OCI-LY3 (cell line): Measurements from ENCODE around the gene CAMTA1.

Experiments used
- H2AFZ ChIP-seq: fragments of 200-600, 300-600 bp; shearing (Covaris generic); 2 replicates; pipeline ENCODE4 v1.6.0; 2014; ENCODE audit warnings: antibody characterized with exemption, low read depth, low read length
- H3K27ac ChIP-seq: fragments of 200-600, 300-600 bp; sonication (generic); 2 replicates; pipeline ENCODE4 v1.5.1; 2014; ENCODE audit warnings: mild to moderate bottlenecking, low read length, moderate library complexity, mixed read lengths
- H3K27me3 ChIP-seq: fragments of 200-600, 300-600 bp; sonication (generic); 2 replicates; pipeline ENCODE4 v1.6.1; 2014; ENCODE audit warnings: low read depth, low read length, mixed read lengths
- H3K36me3 ChIP-seq: fragments of 200-600, 300-600 bp; sonication (generic); replicated peaks from 2 replicates; pipeline ENCODE3; 2014; ENCODE audit warnings: low read depth, low read length, mixed read lengths
- H3K4me1 ChIP-seq: fragments of 300-600, 200-600 bp; sonication (generic); 2 replicates; pipeline ENCODE4 v1.6.1; 2014; ENCODE audit warnings: low read length, mixed read lengths
- H3K4me2 ChIP-seq: fragments of 200-600, 300-600 bp; sonication (generic); 2 replicates; pipeline ENCODE4 v1.6.1; 2014; ENCODE audit warnings: low read length, mixed read lengths
- H3K4me3 ChIP-seq: fragments of 300-600, 200-600 bp; sonication (generic); 2 replicates; pipeline ENCODE4 v1.5.1; 2014; ENCODE audit warnings: antibody characterized with exemption, mild to moderate bottlenecking, low read length, moderate library complexity
- H3K79me2 ChIP-seq: fragments of 300-600, 200-600 bp; shearing (Covaris generic); 2 replicates; pipeline ENCODE4 v1.6.1; 2014; ENCODE audit warnings: mild to moderate bottlenecking, low read length, mixed read lengths
- H3K9ac ChIP-seq: fragments of 300-600, 200-600 bp; shearing (Covaris generic); 2 replicates; pipeline ENCODE4 v1.6.0; 2014; ENCODE audit warnings: mild to moderate bottlenecking, low read length, moderate library complexity
- H3K9me3 ChIP-seq: fragments of 200-600, 300-600 bp; shearing (Covaris generic); 2 replicates; pipeline ENCODE4 v1.6.1; 2014; ENCODE audit warnings: low read length, mixed read lengths; ENCODE audit not compliant: insufficient read depth
- H4K20me1 ChIP-seq: fragments of 200-600, 300-600 bp; sonication (generic); 2 replicates; pipeline ENCODE4 v1.6.1; 2016; ENCODE audit warnings: low read length, mixed read lengths; ENCODE audit not compliant: insufficient read depth
- CTCF ChIP-seq: fragments of 200-600, 300-600 bp; sonication (generic); IDR thresholded peaks from 2 replicates; pipeline ENCODE4 v1.5.1; 2014; ENCODE audit warnings: antibody characterized with exemption, low read length, low read depth
- EZH2phosphoT487 ChIP-seq: fragments of 200-600 bp; shearing (Covaris generic); IDR thresholded peaks from 2 replicates; pipeline ENCODE4 v1.6.1; 2018; ENCODE audit warnings: antibody characterized with exemption, mixed run types, low read depth

CAMTA1 gene

GRCh38 chr1:7076117-7076516 is 290.9 kb downstream of the CAMTA1 start:
- Histone ChIP-seq H3K9me3 (no peaks in the 10 kb centered on the region), H3K27me3 (no peaks in the 10 kb centered on the region), H4K20me1 (peaks cover 14% of the 10 kb centered on the region; the same call in 1 of the 2 replicates), H2AFZ (no peak overlapping the region), H3K4me3 (no peak overlapping the region), H3K4me2 (no peak overlapping the region), H3K4me1 (no peaks in the 10 kb centered on the region), H3K9ac (no peak overlapping the region), H3K79me2 (no peaks in the 10 kb centered on the region), H3K36me3 (no peaks in the 10 kb centered on the region), H3K27ac (no peak overlapping the region)
- TF ChIP-seq EZH2phosphoT487 = no peak
- TF ChIP-seq CTCF = no peak

- Histone ChIP-seq H3K27ac (no peak overlapping the region), H4K20me1 (peaks cover 13% of the 10 kb centered on the region; the same call in 1 of the 2 replicates), H3K4me3 (no peak overlapping the region), H3K4me2 (no peak overlapping the region), H3K27me3 (no peaks in the 10 kb centered on the region), H3K79me2 (no peaks in the 10 kb centered on the region), H3K9ac (no peak overlapping the region), H2AFZ (no peak overlapping the region), H3K36me3 (no peaks in the 10 kb centered on the region), H3K9me3 (no peaks in the 10 kb centered on the region), H3K4me1 (no peaks in the 10 kb centered on the region)
- TF ChIP-seq CTCF (no peak), EZH2phosphoT487 (no peak)
Observed at GRCh38 chr1:7076572-7076971, 291.3 kb downstream of the CAMTA1 start.

GRCh38 chr1:7077136-7077535 is 291.9 kb downstream of the CAMTA1 start:
- Histone ChIP-seq H3K4me2 (no peak overlapping the region), H4K20me1 (peaks cover 13% of the 10 kb centered on the region; the same call in 1 of the 2 replicates), H3K9ac (no peak overlapping the region), H3K4me3 (no peak overlapping the region), H3K79me2 (no peaks in the 10 kb centered on the region), H3K9me3 (no peaks in the 10 kb centered on the region), H3K4me1 (no peaks in the 10 kb centered on the region), H3K27ac (no peak overlapping the region), H3K27me3 (no peaks in the 10 kb centered on the region), H2AFZ (no peak overlapping the region), H3K36me3 (no peaks in the 10 kb centered on the region)
- TF ChIP-seq EZH2phosphoT487 (no peak), CTCF (no peak)

GRCh38 chr1:7077970-7078369 is 292.7 kb downstream of the CAMTA1 start:
- no peaks in the 10 kb centered on the region for H3K4me1 ChIP-seq
- H3K4me2 ChIP-seq = no peak overlapping the region
- H3K79me2 ChIP-seq = no peaks in the 10 kb centered on the region
- no peak overlapping the region for H3K9ac ChIP-seq
- H3K4me3 ChIP-seq = no peak overlapping the region
- TF ChIP-seq CTCF = no peak
- no peaks in the 10 kb centered on the region for H3K27me3 ChIP-seq
- H3K36me3 ChIP-seq = no peaks in the 10 kb centered on the region
- no peaks in the 10 kb centered on the region for H3K9me3 ChIP-seq
- H3K27ac ChIP-seq = no peak overlapping the region
- peaks cover 13% of the 10 kb centered on the region; the same call in 1 of the 2 replicates for H4K20me1 ChIP-seq
- H2AFZ ChIP-seq = no peak overlapping the region
